ENCODE measurements around the gene ACVR1B. TPM values are rescaled to one million over a fixed set of nuclear protein-coding genes. Genes with fewer than 3 reads are reported as not detected.
A peak's percentile ranks its signal among the peaks of the same experiment; 100 is the strongest.

Gene ACVR1B
- total and polyA plus RNA-seq, 2 experiments from 2014 or later: 5.7 to 22.4 TPM

- WGBS (ENCODE audit: low lambda C conversion rate, missing lambda C conversion rate): 70% methylated on average over 3 of the region's 3 CpGs
- no peak overlapping the region for H3K4me3 ChIP-seq
- H3K27me3 ChIP-seq: no peaks in the 10 kb centered on the region
- peaks cover 25% of the 10 kb centered on the region for H3K4me1 ChIP-seq (ENCODE audit: insufficient read depth)
- no peak for TF ChIP-seq CTCF (IDR thresholded peaks at IDR 0.05; ENCODE audit: poor library complexity)
- no peak for TF ChIP-seq EZH2phosphoT487 (IDR thresholded peaks at IDR 0.05; ENCODE audit: low read depth, severe bottlenecking, unreplicated experiment)
- TF ChIP-seq EZH2 (IDR thresholded peaks at IDR 0.05; ENCODE audit: borderline replicate concordance): no peak
- no peak for DNase-seq (ENCODE audit: low spot score)
- no peaks in the 10 kb centered on the region for H3K36me3 ChIP-seq (replicated peaks; ENCODE audit: insufficient read depth, low read depth)
- peaks cover 6% of the 10 kb centered on the region for H4K20me1 ChIP-seq (ENCODE audit: insufficient read depth, poor library complexity, severe bottlenecking)
- H3K9me2 ChIP-seq (replicated peaks; ENCODE audit: insufficient read depth): no peaks in the 10 kb centered on the region
- no peak overlapping the region for H2AFZ ChIP-seq
- peak overlapping the region; percentile 75 for H3K27ac ChIP-seq
- no peaks in the 10 kb centered on the region for H3K9me3 ChIP-seq (ENCODE audit: low read depth)
- H3K79me2 ChIP-seq: peaks cover 81% of the 10 kb centered on the region
- H3K4me2 ChIP-seq: peak overlapping the region; percentile 27
Measured at GRCh38 chr12:51962737-51963136, 11.2 kb downstream of the ACVR1B start.

- over 99% methylated on average over 4 of the region's 4 CpGs for WGBS (ENCODE audit: low lambda C conversion rate, missing lambda C conversion rate)
- H3K27me3 ChIP-seq: no peaks in the 10 kb centered on the region
Measured at GRCh38 chr12:51963477-51963876, 12.0 kb downstream of the ACVR1B start.

GRCh38 chr12:51969643-51970042, 18.1 kb downstream of the ACVR1B start:
- Histone ChIP-seq H3K4me3 (no peak overlapping the region), H3K27ac (no peak overlapping the region), H3K79me2 (peaks cover 100% of the 10 kb centered on the region), H3K4me1 (ENCODE audit: insufficient read depth) (peaks cover 36% of the 10 kb centered on the region), H3K27me3 (no peaks in the 10 kb centered on the region), H4K20me1 (ENCODE audit: insufficient read depth, poor library complexity, severe bottlenecking) (peaks cover 6% of the 10 kb centered on the region), H3K9me2 (replicated peaks; ENCODE audit: insufficient read depth) (no peaks in the 10 kb centered on the region), H2AFZ (no peak overlapping the region), H3K9me3 (ENCODE audit: low read depth) (no peaks in the 10 kb centered on the region), H3K4me2 (no peak overlapping the region), H3K36me3 (replicated peaks; ENCODE audit: insufficient read depth, low read depth) (no peaks in the 10 kb centered on the region)
- TF ChIP-seq CTCF (IDR thresholded peaks at IDR 0.05; ENCODE audit: poor library complexity): no peak
- no peak for TF ChIP-seq EZH2phosphoT487 (IDR thresholded peaks at IDR 0.05; ENCODE audit: low read depth, severe bottlenecking, unreplicated experiment)
- TF ChIP-seq EZH2 (IDR thresholded peaks at IDR 0.05; ENCODE audit: borderline replicate concordance): no peak
- 76% methylated on average over 2 of the region's 2 CpGs for WGBS (ENCODE audit: low lambda C conversion rate, missing lambda C conversion rate)
- DNase-seq (ENCODE audit: low spot score): no peak

More at GRCh38 chr12:51963477-51963876, 12.0 kb downstream of the ACVR1B start:
- Histone ChIP-seq H2AFZ (no peak overlapping the region), H3K9me3 (ENCODE audit: low read depth) (no peaks in the 10 kb centered on the region), H4K20me1 (ENCODE audit: insufficient read depth, poor library complexity, severe bottlenecking) (peaks cover 6% of the 10 kb centered on the region), H3K36me3 (replicated peaks; ENCODE audit: insufficient read depth, low read depth) (no peaks in the 10 kb centered on the region), H3K79me2 (peaks cover 81% of the 10 kb centered on the region), H3K9me2 (replicated peaks; ENCODE audit: insufficient read depth) (no peaks in the 10 kb centered on the region), H3K27ac (peak overlapping the region; percentile 17), H3K4me2 (no peak overlapping the region), H3K4me1 (ENCODE audit: insufficient read depth) (peaks cover 25% of the 10 kb centered on the region), H3K4me3 (no peak overlapping the region)
- no peak for DNase-seq (ENCODE audit: low spot score)
- TF ChIP-seq EZH2 (IDR thresholded peaks at IDR 0.05; ENCODE audit: borderline replicate concordance): no peak
- no peak for TF ChIP-seq EZH2phosphoT487 (IDR thresholded peaks at IDR 0.05; ENCODE audit: low read depth, severe bottlenecking, unreplicated experiment)

- peak; percentile 46 for DNase-seq (ENCODE audit: low spot score)
- Histone ChIP-seq H3K9me2 (replicated peaks; ENCODE audit: insufficient read depth) (no peaks in the 10 kb centered on the region), H3K36me3 (replicated peaks; ENCODE audit: insufficient read depth, low read depth) (no peaks in the 10 kb centered on the region), H2AFZ (no peak overlapping the region), H3K27me3 (no peaks in the 10 kb centered on the region), H3K4me2 (peak overlapping the region; percentile 47), H3K27ac (peak overlapping the region; percentile 69), H3K4me1 (ENCODE audit: insufficient read depth) (peaks cover 46% of the 10 kb centered on the region), H3K4me3 (no peak overlapping the region), H3K9me3 (ENCODE audit: low read depth) (no peaks in the 10 kb centered on the region), H4K20me1 (ENCODE audit: insufficient read depth, poor library complexity, severe bottlenecking) (peaks cover 6% of the 10 kb centered on the region), H3K79me2 (peaks cover 92% of the 10 kb centered on the region)
- 52% methylated on average over 13 of the region's 13 CpGs for WGBS (ENCODE audit: low lambda C conversion rate, missing lambda C conversion rate)
- peak; percentile 54 for TF ChIP-seq CTCF (IDR thresholded peaks at IDR 0.05; ENCODE audit: poor library complexity)
- TF ChIP-seq EZH2phosphoT487 (IDR thresholded peaks at IDR 0.05; ENCODE audit: low read depth, severe bottlenecking, unreplicated experiment): no peak
- TF ChIP-seq EZH2 (IDR thresholded peaks at IDR 0.05; ENCODE audit: borderline replicate concordance): no peak
Measured at GRCh38 chr12:51970904-51971646, 19.6 kb downstream of the ACVR1B start.
